ENCODE measurements around the gene USH2A. TPM values are rescaled to one million over a fixed set of nuclear protein-coding genes. Genes with fewer than 3 reads are reported as not detected.
"Not testable (repeated sequence)": the region's sequence is repeated elsewhere in the genome, so short reads cannot be mapped to it uniquely, and the experiment has no call there.

USH2A gene
- total RNA-seq, 1 donor from 2014 or later, result not detected

DNA sequence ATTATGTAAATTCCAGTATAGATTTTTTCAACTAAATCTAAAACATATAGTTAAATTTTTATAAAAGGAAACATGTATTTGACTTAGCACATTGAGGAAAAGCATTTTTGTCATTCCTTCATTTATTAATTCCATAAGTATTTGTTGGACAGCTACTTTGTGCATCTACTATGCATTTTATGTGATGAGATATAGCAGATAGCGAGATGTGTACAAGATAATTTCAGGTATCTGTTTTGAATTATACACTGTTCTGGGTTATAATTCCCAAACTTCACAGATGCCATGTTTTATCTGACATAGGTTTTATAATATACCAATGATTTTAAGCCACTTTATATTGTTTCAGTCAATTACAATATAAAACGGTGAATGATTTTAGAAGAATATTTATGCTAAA is 398.7 kb downstream of the USH2A start:
- Mint-ChIP-seq H3K4me3 (no peak overlapping the region), H3K27me3 (ENCODE audit: insufficient read depth) (no peaks in the 10 kb centered on the region), H3K36me3 (ENCODE audit: low read depth) (no peaks in the 10 kb centered on the region), H3K27ac (no peak overlapping the region), H3K4me1 (ENCODE audit: low read depth) (no peaks in the 10 kb centered on the region), H3K9me3 (peaks cover 4% of the 10 kb centered on the region)
- DNase-seq (ENCODE audit: low spot score), result no peak
- intact Hi-C loops (cut with micrococcal nuclease), result no loop called here

GRCh38 chr1:216020743-216021345 is 402.4 kb downstream of the USH2A start:
- intact Hi-C loops (cut with micrococcal nuclease), result no loop called here
- no peak for DNase-seq (ENCODE audit: low spot score)
- peaks cover 4% of the 10 kb centered on the region for H3K9me3 Mint-ChIP-seq
- H3K36me3 Mint-ChIP-seq (ENCODE audit: low read depth), result no peaks in the 10 kb centered on the region
- no peaks in the 10 kb centered on the region for H3K27me3 Mint-ChIP-seq (ENCODE audit: insufficient read depth)
- no peaks in the 10 kb centered on the region for H3K4me1 Mint-ChIP-seq (ENCODE audit: low read depth)
- H3K27ac Mint-ChIP-seq, result no peak overlapping the region
- no peak overlapping the region for H3K4me3 Mint-ChIP-seq

- no peak for DNase-seq (ENCODE audit: low spot score)
- Mint-ChIP-seq H3K27me3 (ENCODE audit: insufficient read depth) (no peaks in the 10 kb centered on the region), H3K4me1 (ENCODE audit: low read depth) (no peaks in the 10 kb centered on the region), H3K27ac (no peak overlapping the region), H3K36me3 (ENCODE audit: low read depth) (no peaks in the 10 kb centered on the region), H3K4me3 (no peak overlapping the region), H3K9me3 (peaks cover 5% of the 10 kb centered on the region)
- intact Hi-C loops (cut with micrococcal nuclease), result no loop called here
Measured at GRCh38 chr1:216015116-216015515, 408.1 kb downstream of the USH2A start.

DNA sequence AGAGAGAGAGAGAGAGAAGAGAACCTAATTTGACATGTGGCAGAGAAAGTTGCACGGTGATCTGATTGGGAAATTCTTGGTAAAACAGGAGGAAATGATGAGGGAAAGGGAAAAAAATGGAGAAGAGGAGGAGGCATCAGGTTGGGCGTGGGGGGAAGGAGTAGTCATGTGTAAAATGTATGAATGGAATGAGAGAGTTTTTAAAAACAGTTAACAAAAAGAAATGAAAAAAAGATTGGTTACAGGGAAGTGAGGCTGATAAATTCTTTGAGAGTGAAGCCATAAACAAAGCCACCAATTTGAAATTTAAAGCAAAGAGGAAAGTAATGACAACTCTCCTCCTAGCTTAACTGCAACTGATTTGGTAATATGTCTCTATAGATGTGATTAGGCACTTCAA is 409.2 kb downstream of the USH2A start:
- H3K36me3 Mint-ChIP-seq (ENCODE audit: low read depth), result no peaks in the 10 kb centered on the region
- no peak overlapping the region for H3K4me3 Mint-ChIP-seq
- no peaks in the 10 kb centered on the region for H3K4me1 Mint-ChIP-seq (ENCODE audit: low read depth)
- H3K27ac Mint-ChIP-seq, result peak overlapping the region; percentile 15
- no peak for DNase-seq (ENCODE audit: low spot score)
- H3K9me3 Mint-ChIP-seq, result peaks cover 5% of the 10 kb centered on the region
- intact Hi-C loops (cut with micrococcal nuclease), result no loop called here
- no peaks in the 10 kb centered on the region for H3K27me3 Mint-ChIP-seq (ENCODE audit: insufficient read depth)

GRCh38 chr1:216009456-216009855 is 413.8 kb downstream of the USH2A start:
- H3K27ac Mint-ChIP-seq; H3K27me3 Mint-ChIP-seq (ENCODE audit: insufficient read depth); H3K9me3 Mint-ChIP-seq; DNase-seq (ENCODE audit: low spot score); H3K4me3 Mint-ChIP-seq; H3K36me3 Mint-ChIP-seq (ENCODE audit: low read depth); H3K4me1 Mint-ChIP-seq (ENCODE audit: low read depth); intact Hi-C loops (cut with micrococcal nuclease): not testable (repeated sequence)

DNA sequence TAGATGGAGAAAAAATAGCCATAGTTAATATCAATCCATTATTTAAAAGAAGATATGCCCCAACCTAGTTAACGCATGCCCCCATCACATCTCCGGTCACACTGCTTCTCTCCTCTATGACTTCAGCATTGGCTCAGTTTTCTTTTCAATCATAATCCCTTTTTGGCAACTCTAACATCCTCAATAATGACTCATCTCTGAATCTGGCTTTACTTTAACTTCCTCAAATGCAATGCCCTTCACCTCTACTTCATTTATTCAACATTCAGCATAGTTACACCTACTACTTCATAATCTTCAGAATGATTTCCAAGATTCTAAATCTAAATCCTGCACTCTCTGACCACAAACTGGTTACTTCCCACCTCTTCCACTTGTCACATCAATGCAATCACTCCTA is 417.3 kb downstream of the USH2A start:
- Mint-ChIP-seq H3K9me3 (no peaks in the 10 kb centered on the region), H3K4me3 (no peak overlapping the region), H3K4me1 (ENCODE audit: low read depth) (no peaks in the 10 kb centered on the region), H3K27me3 (ENCODE audit: insufficient read depth) (no peaks in the 10 kb centered on the region), H3K27ac (no peak overlapping the region), H3K36me3 (ENCODE audit: low read depth) (no peaks in the 10 kb centered on the region)
- intact Hi-C loops (cut with micrococcal nuclease), result no loop called here
- DNase-seq (ENCODE audit: low spot score), result no peak

DNA sequence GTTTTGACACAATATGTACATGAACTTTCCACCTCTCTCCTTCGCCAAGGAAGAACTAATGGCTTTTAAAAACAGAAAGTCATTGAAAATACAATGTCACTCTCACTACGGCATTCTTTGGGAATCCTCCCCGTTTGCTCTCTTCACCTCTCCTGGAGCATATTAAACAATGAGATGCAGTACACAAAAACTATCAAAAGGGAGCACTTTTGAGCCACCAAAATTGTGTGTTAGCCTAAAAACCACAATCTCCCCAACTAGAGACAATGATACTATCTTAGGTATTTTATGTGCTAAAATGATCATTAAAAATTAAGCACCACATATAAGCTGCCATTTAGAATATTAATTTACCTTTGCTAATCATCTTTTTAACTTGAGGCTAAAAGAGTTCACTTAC is 430.6 kb downstream of the USH2A start:
- Mint-ChIP-seq H3K27ac (no peak overlapping the region), H3K36me3 (ENCODE audit: low read depth) (no peaks in the 10 kb centered on the region), H3K27me3 (ENCODE audit: insufficient read depth) (peaks cover 2% of the 10 kb centered on the region), H3K4me1 (ENCODE audit: low read depth) (no peaks in the 10 kb centered on the region), H3K4me3 (no peak overlapping the region), H3K9me3 (no peaks in the 10 kb centered on the region)
- intact Hi-C loops (cut with micrococcal nuclease), result no loop called here
- DNase-seq (ENCODE audit: low spot score), result no peak

DNA sequence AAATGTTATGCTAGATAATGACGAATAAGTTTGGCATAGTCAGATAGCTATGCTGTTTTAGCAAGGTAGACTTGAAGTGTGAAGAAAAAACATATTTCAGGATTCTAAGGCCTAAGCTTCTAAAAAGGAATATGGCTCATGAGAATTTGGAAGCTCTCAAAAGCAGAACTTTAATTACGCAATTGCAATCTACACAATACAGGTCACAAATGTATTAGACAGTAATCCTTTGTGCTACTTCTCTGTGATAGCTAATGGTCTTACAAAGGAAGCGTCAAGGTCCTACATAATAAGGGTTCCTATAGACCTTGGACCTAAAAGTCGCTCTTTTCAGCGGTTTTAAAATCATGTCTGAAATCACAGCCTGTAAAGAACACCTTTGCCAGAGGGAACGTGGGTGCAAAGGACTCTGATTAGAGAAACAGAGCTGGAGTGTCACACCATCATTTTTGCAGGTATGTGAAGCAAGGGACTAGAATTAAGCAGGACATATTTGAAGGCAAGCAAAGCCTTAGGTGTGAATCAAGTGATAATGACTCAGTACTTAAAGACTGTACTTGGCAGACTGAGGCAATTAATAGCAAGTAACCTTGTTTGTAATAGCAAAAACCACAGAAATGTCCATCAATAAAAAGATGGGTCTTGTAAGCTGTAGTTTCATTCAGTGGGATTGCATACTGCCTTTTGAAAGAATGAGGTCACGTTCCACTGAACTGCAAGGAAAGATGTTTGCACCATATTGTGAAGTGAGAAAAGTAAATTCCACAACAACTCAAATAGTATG is 436.0 kb downstream of the USH2A start:
- Mint-ChIP-seq H3K27ac (no peak overlapping the region), H3K36me3 (ENCODE audit: low read depth) (no peaks in the 10 kb centered on the region), H3K4me3 (no peak overlapping the region), H3K27me3 (ENCODE audit: insufficient read depth) (peaks cover 2% of the 10 kb centered on the region), H3K9me3 (no peaks in the 10 kb centered on the region), H3K4me1 (ENCODE audit: low read depth) (no peaks in the 10 kb centered on the region)
- intact Hi-C loops (cut with micrococcal nuclease), result no loop called here
- DNase-seq (ENCODE audit: low spot score), result no peak

GRCh38 chr1:215986401-215986800 is 436.8 kb downstream of the USH2A start:
- DNase-seq (ENCODE audit: low spot score), result no peak
- H3K9me3 Mint-ChIP-seq, result no peaks in the 10 kb centered on the region
- no peak overlapping the region for H3K4me3 Mint-ChIP-seq
- intact Hi-C loops (cut with micrococcal nuclease), result no loop called here
- H3K27ac Mint-ChIP-seq, result no peak overlapping the region
- H3K27me3 Mint-ChIP-seq (ENCODE audit: insufficient read depth), result peaks cover 2% of the 10 kb centered on the region
- H3K4me1 Mint-ChIP-seq (ENCODE audit: low read depth), result no peaks in the 10 kb centered on the region
- H3K36me3 Mint-ChIP-seq (ENCODE audit: low read depth), result no peaks in the 10 kb centered on the region

GRCh38 chr1:215983680-215984079 is 439.6 kb downstream of the USH2A start:
- intact Hi-C loops (cut with micrococcal nuclease), result no loop called here
- no peaks in the 10 kb centered on the region for H3K4me1 Mint-ChIP-seq (ENCODE audit: low read depth)

GRCh38 chr1:215971793-215972441 is 451.3 kb downstream of the USH2A start:
- H3K4me1 Mint-ChIP-seq (ENCODE audit: low read depth), result no peaks in the 10 kb centered on the region
- no peaks in the 10 kb centered on the region for H3K27me3 Mint-ChIP-seq (ENCODE audit: insufficient read depth)
- intact Hi-C loops (cut with micrococcal nuclease), result no loop called here
- no peak overlapping the region for H3K27ac Mint-ChIP-seq
- no peaks in the 10 kb centered on the region for H3K9me3 Mint-ChIP-seq
- H3K36me3 Mint-ChIP-seq (ENCODE audit: low read depth), result no peaks in the 10 kb centered on the region
- no peak for DNase-seq (ENCODE audit: low spot score)
- H3K4me3 Mint-ChIP-seq, result no peak overlapping the region

More at GRCh38 chr1:215983680-215984079, 439.6 kb downstream of the USH2A start:
- DNase-seq (ENCODE audit: low spot score), result no peak
- no peaks in the 10 kb centered on the region for H3K9me3 Mint-ChIP-seq
- H3K4me3 Mint-ChIP-seq, result no peak overlapping the region
- H3K27ac Mint-ChIP-seq, result no peak overlapping the region
- H3K27me3 Mint-ChIP-seq (ENCODE audit: insufficient read depth), result no peaks in the 10 kb centered on the region
- H3K36me3 Mint-ChIP-seq (ENCODE audit: low read depth), result no peaks in the 10 kb centered on the region

GRCh38 chr1:215970406-215970805 is 452.8 kb downstream of the USH2A start:
- intact Hi-C loops (cut with micrococcal nuclease), result no loop called here
- no peak overlapping the region for H3K4me3 Mint-ChIP-seq
- no peaks in the 10 kb centered on the region for H3K36me3 Mint-ChIP-seq (ENCODE audit: low read depth)
- H3K27me3 Mint-ChIP-seq (ENCODE audit: insufficient read depth), result no peaks in the 10 kb centered on the region
- H3K27ac Mint-ChIP-seq, result no peak overlapping the region
- H3K4me1 Mint-ChIP-seq (ENCODE audit: low read depth), result no peaks in the 10 kb centered on the region
- no peaks in the 10 kb centered on the region for H3K9me3 Mint-ChIP-seq
- no peak for DNase-seq (ENCODE audit: low spot score)

GRCh38 chr1:215963621-215964020 is 459.6 kb downstream of the USH2A start:
- H3K27ac Mint-ChIP-seq, result no peak overlapping the region
- intact Hi-C loops (cut with micrococcal nuclease), result no loop called here
- H3K9me3 Mint-ChIP-seq, result no peaks in the 10 kb centered on the region

More at GRCh38 chr1:215963621-215964020, 459.6 kb downstream of the USH2A start:
- no peak overlapping the region for H3K4me3 Mint-ChIP-seq
- H3K36me3 Mint-ChIP-seq (ENCODE audit: low read depth), result no peaks in the 10 kb centered on the region
- DNase-seq (ENCODE audit: low spot score), result no peak
- no peaks in the 10 kb centered on the region for H3K27me3 Mint-ChIP-seq (ENCODE audit: insufficient read depth)
- no peaks in the 10 kb centered on the region for H3K4me1 Mint-ChIP-seq (ENCODE audit: low read depth)

All from activated T-helper 1 cell treated with anti-CD3 and anti-CD28 coated beads, Interleukin-12 subunit alpha, Interleukin-12 subunit beta, Interleukin-2, Interleukin-4 antibody, amounts not matched to agents 30 ng/mL and 10 ng/mL and 1 ng/mL, durations not matched to agents 14 hours and 24 hours and 36 hours (primary cell).